Measurements from ENCODE around the gene NATD1.
A peak's percentile ranks its signal among the peaks of the same experiment; 100 is the strongest.

Gene NATD1

GRCh38 chr17:21214777-21215541 lies 38.3 kb downstream of the NATD1 start:
- no peaks in the 10 kb centered on the region for H3K9me3 Mint-ChIP-seq
- no peak for TF ChIP-seq CTCF (IDR thresholded peaks at IDR 0.05)
- H3K4me1 Mint-ChIP-seq: peaks cover 54% of the 10 kb centered on the region
- peak; percentile 42 for DNase-seq
- H3K27ac Mint-ChIP-seq: peak overlapping the region; percentile 92
- H3K36me3 Mint-ChIP-seq (ENCODE audit: low read depth): no peaks in the 10 kb centered on the region
- H3K4me3 Mint-ChIP-seq: peak overlapping the region; percentile 79
- H3K27me3 Mint-ChIP-seq (ENCODE audit: low read depth, poor library complexity): no peaks in the 10 kb centered on the region

- Mint-ChIP-seq H3K4me1 (peaks cover 55% of the 10 kb centered on the region), H3K9me3 (no peaks in the 10 kb centered on the region), H3K27me3 (ENCODE audit: low read depth, poor library complexity) (no peaks in the 10 kb centered on the region), H3K36me3 (ENCODE audit: low read depth) (no peaks in the 10 kb centered on the region), H3K27ac (peak within 1 kb of the TSS; percentile 100), H3K4me3 (peak within 1 kb of the TSS; percentile 97)
- peak; percentile 97 for DNase-seq
- no peak for TF ChIP-seq CTCF (IDR thresholded peaks at IDR 0.05)
Observed at GRCh38 chr17:21214015-21214776, 39.0 kb downstream of the NATD1 start, which contains the start of gene TMEM11. TMEM11 (minus strand) TSS chr17:21214161; CDS start chr17:21214152, 9 bp downstream.

- Mint-ChIP-seq H3K4me3 (peak overlapping the region; percentile 97), H3K27ac (peak overlapping the region; percentile 96), H3K4me1 (peaks cover 56% of the 10 kb centered on the region), H3K9me3 (no peaks in the 10 kb centered on the region), H3K27me3 (ENCODE audit: low read depth, poor library complexity) (no peaks in the 10 kb centered on the region), H3K36me3 (ENCODE audit: low read depth) (peaks cover 2% of the 10 kb centered on the region)
- no peak for TF ChIP-seq CTCF (IDR thresholded peaks at IDR 0.05)
- peak; percentile 69 for DNase-seq
Observed at GRCh38 chr17:21213638-21214014, 39.6 kb downstream of the NATD1 start.

GRCh38 chr17:21212826-21213637 lies 40.2 kb downstream of the NATD1 start:
- Mint-ChIP-seq H3K27me3 (ENCODE audit: low read depth, poor library complexity) (no peaks in the 10 kb centered on the region), H3K27ac (peak overlapping the region; percentile 86), H3K4me1 (peaks cover 59% of the 10 kb centered on the region), H3K36me3 (ENCODE audit: low read depth) (peaks cover 5% of the 10 kb centered on the region), H3K9me3 (no peaks in the 10 kb centered on the region), H3K4me3 (peak overlapping the region; percentile 97)
- DNase-seq: no peak
- TF ChIP-seq CTCF (IDR thresholded peaks at IDR 0.05): no peak

- Mint-ChIP-seq H3K36me3 (ENCODE audit: low read depth) (peaks cover 11% of the 10 kb centered on the region), H3K27me3 (ENCODE audit: low read depth, poor library complexity) (no peaks in the 10 kb centered on the region), H3K4me1 (peaks cover 58% of the 10 kb centered on the region), H3K9me3 (no peaks in the 10 kb centered on the region), H3K27ac (no peak overlapping the region), H3K4me3 (peak overlapping the region; percentile 97)
- no peak for TF ChIP-seq CTCF (IDR thresholded peaks at IDR 0.05)
- no peak for DNase-seq
Observed at GRCh38 chr17:21211825-21212479, 41.3 kb downstream of the NATD1 start.

Data from nephron progenitor cell (in vitro differentiated cells).